GM21529 (cell line): ENCODE results near the gene DGCR6L.
"Not testable (repeated sequence)": the region's sequence is repeated elsewhere in the genome, so short reads cannot be mapped to it uniquely, and the experiment has no call there.

Experiments
- ATAC-seq: cut with Tn5 transposase; IDR thresholded peaks from one replicate; pipeline ENCODE4 v1.9.1; 2021; ENCODE audit not compliant: unreplicated experiment

DGCR6L gene

DNA sequence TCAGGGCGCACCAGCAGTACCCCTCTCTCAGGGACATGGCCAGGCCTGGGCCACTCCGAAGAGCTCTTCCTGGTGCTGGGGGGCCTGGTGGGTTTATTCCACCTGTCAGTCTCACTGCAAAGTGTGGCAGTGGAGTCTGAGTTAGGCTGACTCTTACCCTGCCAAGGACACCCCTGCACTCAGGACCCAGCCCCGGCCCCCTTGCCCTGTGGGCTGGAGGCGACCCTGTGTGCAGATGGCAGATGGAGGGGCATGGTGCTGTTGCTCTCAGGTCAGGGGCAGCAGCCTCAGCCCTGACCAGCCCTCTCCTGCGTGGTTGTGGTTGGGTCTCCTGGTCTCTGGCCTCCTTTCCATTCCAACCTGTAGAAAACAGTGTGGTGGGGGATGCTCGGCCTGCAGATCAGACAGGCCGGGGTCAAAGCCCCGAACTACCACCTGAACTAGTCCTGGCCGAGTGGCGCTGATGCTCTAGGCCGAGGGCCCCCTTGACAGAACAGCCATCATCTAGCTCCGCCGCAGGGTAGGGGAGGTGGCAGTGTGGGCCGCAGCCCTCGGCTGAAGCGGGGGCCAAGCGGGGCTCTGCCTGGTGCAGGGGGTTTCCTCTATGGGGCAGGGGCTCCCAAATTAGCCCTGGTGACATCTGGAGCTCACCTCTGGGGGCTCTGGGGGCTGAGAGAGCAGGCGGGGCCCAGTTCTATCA, 41.8 kb downstream of the DGCR6L start:
- ATAC-seq = not testable (repeated sequence)

DNA sequence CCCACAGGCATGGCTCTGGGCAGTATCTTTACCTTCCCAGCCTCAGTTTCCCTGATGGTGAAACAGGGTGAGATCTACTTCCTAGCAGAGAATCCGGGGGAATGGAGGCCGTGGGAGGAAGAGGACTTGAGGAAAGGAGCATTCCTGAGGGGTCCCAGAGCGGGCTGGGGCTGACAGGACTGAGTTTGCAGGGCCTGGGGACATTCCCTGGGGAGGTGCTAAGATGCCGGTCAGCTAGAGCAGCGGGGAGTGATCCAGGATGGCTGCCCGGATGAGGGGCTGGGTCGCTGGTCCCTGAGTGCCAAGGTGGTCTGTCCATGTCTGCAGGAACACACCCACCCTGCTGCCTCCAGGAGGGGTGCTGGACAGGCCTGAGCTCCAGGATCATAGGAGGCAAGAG, 43.4 kb downstream of the DGCR6L start:
- no peak for ATAC-seq

DNA sequence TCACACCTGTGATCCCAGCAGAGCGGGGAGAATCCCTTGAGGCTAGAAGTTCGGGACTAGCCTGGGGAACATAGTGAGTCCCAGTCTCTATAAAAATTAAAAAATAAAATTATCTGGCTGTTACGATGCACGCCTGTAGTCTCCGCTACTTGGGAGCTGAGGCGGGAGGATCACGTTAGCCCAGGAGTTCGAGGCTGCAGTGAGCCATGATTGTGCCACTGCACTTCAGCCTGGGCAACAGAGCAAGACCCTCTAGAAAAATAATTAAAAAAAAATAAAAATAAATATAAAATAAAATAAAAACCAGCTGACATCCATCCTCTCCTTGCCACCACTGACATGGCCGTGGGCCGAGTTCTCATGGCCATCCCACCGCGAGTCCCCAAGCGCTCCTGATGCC, 44.0 kb downstream of the DGCR6L start:
- no peak for ATAC-seq

DNA sequence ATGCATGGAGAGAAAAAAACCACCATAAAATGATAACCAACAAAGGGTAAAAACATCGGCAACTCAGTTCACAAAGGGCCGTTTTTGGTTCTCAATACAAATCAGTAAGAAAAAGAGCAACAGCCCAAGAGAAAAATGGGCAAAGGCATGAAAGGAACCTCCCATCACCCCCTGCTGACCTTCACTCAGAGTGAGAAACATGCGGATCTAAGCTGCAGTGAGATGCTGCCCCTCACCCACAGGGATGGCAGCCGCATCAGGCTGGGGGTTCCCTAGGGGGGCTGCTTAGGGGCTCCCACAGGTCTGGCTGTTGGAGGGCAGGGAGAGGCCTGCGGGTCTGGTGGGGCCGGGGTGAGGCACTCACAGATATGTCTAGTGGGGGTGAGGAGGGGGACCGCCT, 44.5 kb downstream of the DGCR6L start:
- ATAC-seq = not testable (repeated sequence)

DNA sequence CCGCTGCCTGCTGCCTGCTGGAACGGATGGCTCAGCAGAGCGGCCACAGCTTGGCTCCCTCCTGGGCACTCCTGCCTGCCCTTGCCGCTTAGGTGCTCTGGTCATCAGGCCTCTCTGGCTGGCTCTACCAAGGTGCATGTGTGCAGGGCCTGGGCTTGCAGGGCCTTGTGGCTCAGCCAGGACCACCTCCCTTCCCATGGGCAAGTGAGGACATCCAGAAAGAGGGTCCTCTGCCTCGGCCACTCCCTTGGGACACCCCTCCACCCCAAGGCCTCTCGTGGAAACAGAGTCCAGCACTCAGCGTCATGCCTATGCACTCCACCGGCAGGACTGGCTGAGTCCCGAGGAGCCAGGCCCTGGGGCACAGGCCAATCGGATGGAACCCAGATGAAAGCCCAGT, 45.5 kb downstream of the DGCR6L start:
- not testable (repeated sequence) for ATAC-seq

DNA sequence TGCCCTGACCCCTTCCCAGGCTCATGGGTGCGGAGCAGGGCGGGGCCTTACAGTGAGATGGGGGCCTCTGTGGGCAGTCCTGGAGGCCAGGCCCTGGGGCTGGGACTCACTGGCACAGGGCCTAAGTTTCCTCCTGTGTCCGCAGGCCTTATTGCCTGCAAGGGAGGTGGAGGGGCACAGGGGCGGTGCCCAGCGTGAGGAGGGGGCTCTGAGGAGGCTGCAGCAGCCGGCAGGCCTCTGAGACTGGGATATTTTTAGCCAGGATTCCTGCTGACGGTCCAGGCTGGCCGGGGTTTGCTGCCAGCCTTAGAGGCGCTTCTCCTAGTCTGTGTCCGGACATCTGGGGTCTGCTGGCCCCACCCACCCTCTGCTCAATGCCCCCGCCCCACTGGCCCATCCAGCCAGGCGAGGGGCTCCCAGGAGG, 46.1 kb downstream of the DGCR6L start:
- no peak for ATAC-seq

DNA sequence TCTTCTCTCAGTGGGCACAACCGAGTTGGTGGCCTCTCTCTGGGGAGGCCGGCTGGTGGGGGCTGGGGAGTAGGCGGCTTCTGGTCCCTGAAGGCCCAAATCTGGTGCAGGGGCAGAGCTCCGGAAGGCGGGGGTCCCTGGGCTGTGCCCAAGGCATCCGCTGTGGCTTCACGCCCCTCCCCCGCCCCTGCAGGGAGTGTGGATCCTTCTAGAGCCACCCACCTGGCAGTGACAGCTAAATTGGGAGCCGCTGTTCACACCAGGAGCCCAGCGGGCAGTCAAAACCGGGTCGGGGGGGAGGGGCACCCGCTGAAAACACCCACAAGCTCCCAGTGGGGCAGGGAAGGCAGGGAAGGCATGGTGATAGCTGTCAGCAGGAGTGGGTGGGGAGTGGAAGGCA, 47.2 kb downstream of the DGCR6L start:
- no peak for ATAC-seq

DNA sequence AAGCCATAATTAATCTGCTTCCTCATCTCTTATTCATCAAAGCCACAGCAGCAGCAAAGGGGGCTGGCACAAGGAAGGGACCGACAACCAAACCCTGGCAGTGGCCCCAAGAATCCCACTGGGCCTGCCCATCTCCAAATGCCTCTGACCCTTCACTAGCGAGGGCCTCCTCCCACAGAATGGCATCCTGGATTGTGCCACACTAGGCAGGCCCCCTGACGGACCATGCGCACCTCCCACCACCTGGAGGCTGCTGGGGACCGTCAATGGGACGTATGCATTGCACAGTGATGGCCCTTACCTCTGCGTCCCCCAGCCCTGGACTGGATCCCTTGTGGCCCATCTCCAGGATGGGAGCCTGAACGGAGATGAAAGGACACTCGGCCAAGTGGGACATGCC, 47.7 kb downstream of the DGCR6L start:
- no peak for ATAC-seq

DNA sequence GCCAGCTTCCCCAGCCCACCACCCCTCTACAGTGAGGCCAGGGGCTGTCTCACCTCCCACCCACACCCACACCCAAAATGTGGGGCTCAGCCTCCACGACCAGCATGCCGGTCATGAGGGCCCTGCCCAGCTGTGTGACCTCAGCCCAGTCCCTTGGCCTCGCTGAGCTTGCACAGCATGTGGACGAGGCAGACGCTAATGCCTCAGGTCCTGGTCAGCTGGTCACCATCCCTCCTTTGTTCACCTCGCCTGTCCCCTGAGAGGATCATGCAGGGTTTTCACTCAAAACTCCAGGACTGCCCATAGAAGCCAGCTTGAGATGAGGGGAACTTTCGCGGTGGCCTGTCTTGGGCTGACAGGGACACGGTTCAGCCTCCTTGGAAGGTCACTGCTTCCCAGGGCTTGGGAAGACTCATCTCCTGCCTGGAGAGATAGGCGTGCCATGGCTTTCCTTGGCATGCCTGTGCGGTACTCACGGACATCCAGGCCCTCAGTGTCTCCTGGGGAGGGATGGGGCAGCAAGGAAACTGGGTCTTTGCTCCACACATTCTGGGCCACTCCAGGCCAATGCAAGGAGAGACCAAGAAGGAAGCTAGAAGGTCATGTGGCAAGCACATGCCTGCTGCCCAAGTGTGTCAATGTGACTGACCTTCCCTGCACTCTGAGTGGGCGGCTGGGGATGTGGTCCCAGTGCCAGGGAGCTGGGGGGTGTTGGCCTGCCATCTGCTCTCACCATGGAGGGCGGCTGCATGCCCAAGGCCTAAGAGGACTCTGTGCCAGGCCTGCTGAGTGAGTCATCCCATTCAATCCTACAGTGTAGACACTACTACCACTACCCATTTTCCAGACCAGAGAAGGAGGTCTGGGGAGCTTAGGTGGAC, 48.5 kb downstream of the DGCR6L start:
- no peak for ATAC-seq

DNA sequence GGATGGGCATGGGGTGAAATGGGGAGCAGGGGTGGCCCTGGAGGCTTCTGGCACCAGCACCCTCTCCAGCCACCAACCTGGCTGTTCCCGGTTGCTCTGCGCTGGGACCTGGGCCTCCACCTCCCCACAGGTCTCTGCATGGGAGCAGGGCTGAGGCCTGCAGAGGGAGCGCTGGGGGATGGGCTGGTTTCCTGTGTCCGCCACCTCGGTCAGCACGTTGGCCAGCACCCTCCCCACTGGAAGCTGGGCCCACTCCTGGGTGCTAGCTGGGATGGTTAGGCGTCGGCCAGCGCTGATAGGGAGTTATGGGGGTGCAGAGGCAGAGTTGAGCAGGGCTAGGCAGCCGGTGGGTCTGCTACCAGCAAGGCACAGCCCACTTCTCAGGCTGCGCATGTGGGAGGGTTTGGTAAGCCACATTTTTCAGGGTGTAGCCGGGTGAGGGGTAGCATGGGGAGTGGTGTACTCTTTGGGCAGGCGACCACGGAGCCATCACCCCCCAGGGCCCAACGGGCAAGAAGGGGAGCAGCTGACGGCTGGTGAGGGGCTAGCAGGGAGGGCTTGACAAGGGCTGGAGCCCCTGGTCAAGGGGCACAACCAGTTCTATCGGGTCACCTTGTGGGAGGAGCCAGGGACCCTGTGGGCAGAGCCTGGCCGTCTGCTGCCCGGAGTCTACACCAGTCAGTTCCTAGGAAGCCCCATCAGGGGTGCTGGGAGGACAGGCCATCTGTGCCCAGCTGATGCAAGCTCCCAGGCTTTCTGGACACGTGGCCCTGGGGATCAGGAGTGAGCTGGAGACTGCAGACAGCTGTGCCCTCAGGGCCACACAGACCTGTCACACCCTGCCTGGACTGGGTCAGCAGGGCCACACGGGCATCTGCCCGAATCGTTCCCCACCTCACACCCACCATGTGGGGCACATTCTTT, 49.4 kb downstream of the DGCR6L start:
- ATAC-seq = not testable (repeated sequence)

DNA sequence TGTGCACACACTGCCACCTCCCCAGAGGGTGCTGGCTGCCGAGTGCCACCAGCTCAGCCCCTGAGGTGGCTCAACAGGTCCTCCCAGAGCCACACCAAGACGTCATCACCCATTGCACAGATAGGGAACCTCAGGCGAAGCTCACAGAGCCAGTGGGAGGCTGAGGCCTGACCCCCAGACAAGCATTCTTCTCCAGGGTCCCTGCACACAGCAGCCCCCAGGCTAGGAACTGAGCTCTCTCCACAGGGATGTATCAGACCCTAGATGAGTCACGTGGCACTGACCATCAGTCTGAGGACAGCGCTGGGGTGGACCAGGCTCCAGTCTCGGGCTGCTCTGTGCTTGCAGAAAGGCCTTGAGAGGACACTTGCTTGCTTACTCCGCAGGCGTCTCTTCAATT, 50.2 kb downstream of the DGCR6L start:
- not testable (repeated sequence) for ATAC-seq

DNA sequence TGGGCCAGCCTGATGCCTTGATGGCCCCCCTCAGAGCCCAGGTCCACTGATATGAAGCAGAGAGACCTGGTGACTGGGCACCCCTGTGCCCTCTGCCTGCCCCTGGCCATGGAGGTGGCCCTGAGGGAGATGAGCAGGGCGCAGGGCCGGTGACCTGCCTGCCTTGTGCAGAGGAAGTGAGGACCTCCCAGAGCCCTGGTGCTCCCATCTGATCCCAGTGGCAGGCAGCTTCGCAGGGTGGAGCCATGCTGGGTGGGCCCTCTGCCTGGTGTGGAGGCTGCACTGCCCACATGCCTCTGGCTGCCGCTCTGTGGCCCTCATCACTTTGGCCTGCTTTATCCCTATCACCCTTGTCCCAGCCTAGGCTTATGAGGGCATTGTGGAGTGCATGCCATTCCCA, 50.7 kb downstream of the DGCR6L start:
- not testable (repeated sequence) for ATAC-seq

DNA sequence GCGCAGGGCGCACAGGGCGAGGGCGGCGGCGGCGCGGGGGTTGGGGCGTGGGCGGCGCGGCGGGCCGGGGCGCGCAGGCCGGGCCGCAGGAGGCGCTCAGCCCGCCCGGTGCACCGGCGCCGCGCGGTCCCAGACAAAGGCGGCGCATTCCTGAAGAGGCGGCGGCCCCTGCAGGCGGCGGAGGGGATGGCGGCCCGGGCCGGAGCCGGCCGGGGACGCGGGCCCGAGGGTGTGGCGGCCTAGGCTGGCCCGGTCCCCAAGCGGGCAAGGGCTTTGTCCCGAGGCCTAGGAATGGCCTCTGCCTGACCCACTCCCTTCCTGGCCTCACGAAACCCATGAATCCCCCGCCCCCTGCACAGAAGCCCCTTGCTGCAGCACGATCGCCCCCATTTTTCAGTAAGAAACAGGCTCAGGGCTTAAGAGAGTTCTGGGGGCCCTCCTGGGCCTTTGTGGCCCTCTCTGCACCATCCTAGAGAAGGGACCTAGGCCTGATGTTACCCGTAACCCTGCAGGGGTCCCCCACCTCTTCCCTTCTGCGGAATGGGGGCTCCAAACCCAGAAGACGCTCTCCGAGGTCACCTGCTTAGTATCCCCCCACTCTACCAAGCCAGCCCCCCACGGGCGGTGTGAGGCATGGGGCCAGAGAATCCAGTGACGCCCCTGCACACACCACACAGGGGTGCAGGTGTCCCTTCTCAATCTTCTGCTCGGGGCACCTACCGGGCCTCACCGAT, 51.4 kb downstream of the DGCR6L start, which contains the start of gene RTN4R:
TSS of gene RTN4R (minus strand) at position 40 of the 734 bp plus-strand sequence. CDS start 226 bp downstream, outside the sequence.
- ATAC-seq = no peak

DNA sequence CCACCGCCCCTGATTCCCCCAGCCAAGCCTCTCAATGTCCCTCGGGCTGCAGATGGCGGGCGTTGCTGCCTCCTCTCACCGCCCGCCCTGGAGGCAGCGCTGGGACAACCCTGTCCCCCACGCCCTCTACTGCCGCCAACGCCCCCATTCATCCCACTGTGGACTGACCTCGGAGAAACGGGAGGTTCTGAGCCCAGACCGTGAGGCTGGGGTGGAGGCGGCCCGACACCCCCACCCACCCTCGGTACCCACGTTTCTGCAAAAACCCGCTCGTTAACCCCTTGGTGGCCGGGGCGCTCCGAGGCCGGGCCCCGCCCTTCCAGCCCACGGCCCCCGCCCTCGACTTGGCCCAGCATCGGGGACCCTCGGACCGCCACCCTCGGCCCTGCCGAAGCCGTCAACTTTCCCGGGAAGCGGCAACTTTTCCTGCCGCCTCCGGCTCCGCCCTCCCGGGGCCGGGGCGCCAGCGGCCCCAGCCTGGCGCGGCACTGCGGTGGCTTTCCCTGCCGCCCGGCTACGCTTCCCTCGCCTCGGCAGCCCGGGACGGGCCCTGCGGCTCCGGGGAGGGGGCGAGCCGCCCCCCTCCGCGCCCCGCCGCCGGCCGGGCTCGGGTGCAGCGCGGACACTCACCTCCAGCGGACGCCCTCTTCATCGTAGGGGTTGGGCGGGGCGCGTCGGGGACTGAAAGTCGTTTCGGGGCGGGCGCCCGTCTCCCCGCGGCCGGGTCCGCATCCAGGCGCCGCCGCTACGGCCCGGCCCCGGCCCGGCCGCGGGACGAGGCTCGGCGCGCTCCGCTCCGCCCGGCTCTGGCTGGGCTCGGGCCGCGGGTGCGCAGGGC, 52.2 kb downstream of the DGCR6L start:
- no peak for ATAC-seq

DNA sequence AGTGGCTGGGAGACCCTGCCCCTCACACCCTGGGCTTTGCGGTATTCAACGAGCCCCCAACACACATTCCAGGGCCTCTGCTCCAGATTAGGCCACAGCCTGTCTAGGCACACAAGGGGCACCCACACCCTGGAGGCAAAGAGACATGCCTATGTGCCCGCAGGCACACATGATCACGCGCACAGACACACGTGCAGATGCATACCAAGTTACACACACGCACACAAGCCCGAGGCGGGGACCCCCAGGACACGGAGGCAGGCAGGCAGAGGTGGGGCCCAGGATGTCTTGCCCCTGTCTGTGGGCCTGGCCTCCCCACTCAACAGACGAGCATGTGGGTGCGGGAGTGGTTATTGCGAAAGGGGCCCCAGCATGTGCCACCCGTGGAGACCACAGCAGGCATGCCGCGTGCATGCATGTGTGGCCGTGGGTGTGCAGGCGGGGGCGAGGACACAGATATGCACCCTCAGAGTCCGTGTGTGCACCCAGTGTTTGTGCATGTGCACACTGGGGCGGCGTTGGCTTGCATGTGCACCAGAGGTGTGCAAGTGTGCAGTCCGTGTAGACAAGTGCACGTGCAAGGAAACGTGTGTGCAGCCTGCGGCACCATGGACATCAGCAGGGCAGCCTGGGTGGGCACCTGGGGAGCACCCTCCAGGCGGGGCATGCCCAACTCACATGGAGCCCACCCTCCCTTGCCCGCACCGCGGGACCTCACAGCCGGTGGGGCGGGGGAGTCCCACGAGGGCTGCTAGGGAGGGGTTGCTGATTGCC, 53.0 kb downstream of the DGCR6L start:
- ATAC-seq = not testable (repeated sequence)

DNA sequence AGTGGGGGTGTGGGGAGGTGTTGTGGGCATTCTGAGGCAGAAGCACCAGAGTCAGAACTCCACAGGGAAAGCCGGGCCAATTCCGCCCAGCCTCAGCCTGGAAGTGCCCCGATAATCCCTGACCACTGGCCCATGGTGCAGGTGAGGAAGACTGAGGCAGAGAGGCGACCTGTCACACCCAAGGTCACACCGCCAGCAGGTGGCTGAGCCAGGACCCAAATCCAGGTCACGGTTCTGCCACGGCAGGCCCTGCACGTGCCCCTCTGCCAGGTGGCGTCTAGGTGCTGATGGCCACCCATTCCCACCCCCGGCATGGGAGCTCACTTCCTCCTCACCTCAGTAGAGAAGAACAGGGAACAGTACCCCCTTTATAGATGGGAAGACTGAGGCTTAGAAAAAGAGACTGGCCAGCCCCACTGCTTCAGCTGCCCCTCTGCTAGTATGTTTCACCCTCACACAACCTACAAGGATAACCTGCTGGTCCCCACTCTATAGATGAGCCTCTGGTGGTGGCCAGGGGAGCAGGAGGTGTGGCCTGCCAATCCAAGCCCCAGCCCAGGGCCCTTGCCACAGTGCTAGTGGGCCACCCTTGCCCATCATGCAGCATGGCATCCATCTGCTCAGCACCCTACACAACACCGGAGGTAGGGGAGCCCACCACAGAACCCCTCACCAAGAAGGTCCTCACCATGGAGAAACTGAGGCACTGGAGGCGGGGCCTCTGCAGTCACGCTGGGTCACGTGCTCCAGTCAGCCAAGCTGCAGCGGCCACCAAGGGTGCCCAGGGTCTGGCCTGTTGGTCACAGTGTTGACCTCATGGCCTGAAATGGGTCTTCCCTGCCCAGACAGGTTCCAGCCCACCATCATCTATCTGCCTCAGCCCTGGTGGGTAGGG, 53.8 kb downstream of the DGCR6L start:
- not testable (repeated sequence) for ATAC-seq

DNA sequence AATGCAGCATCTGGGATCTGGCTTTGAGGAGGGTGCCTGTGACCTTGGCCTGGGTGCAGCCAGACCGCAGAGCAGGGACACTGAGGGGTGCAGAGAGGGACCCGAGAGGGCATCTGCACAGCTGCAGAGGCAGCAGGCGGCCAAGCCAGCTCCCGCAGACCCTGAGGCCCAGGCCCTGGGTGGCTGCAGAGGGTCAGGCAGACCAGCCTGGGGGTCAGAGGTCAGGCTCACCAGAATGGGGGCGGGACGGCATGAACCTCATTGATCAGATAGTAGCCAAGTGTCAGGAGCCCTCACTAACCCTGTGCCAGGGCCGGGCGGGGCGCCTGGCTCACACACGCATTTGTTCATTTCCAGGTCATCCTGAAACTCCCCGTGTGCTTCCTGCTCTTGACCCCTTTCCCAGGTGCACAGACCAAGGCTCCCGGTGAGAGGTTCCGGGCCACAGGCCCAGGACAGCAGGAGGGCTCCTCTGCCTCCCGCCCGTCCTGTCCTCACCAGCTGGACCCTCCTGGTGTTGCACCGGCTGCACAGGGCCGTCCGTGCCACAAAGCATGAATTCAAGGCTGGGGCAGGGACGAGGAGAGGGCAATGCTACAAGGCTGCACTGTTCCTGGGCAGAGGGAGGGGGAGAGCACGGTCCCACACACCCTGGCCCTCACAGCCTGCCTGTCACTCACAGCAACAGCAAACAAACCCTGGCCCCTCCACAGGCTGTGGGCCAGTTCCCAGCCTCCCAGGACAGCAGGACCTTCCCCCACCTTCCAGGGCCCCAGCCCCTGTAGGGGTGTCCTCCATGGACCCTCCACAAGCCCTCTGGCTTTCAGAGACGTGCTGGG, 55.0 kb downstream of the DGCR6L start:
- no peak for ATAC-seq
